GM19023 (cell line): ENCODE data around the gene U2SURP.
A peak's percentile ranks its signal among the peaks of the same experiment; 100 is the strongest.

Experiments
- ATAC-seq: cut with Tn5 transposase; IDR thresholded peaks from one replicate; pipeline ENCODE4 v1.9.1; 2021; ENCODE audit warnings: mild to moderate bottlenecking, moderate library complexity; ENCODE audit not compliant: unreplicated experiment

U2SURP gene

GRCh38 chr3:143099210-143099609 is 97.8 kb downstream of the U2SURP start:
- ATAC-seq: no peak

- ATAC-seq: no peak
Observed at GRCh38 chr3:143099690-143100089, 98.3 kb downstream of the U2SURP start.

- ATAC-seq: no peak
Observed at GRCh38 chr3:143100451-143100850, 99.1 kb downstream of the U2SURP start.

GRCh38 chr3:143101792-143102381 is 100.5 kb downstream of the U2SURP start:
- no peak for ATAC-seq

- peak; percentile 69 for ATAC-seq
Observed at GRCh38 chr3:143103652-143104051, 102.3 kb downstream of the U2SURP start.

GRCh38 chr3:143105170-143105569 is 103.8 kb downstream of the U2SURP start:
- no peak for ATAC-seq

- ATAC-seq: no peak
Observed at GRCh38 chr3:143109861-143110260, 108.5 kb downstream of the U2SURP start.
